Left lobe of liver (tissue), 2 donors: ENCODE results near the gene MSI1. TPM values are rescaled to one million over a fixed set of nuclear protein-coding genes. Genes with fewer than 3 reads are reported as not detected.

Source experiments
- ATAC-seq: fragments of 200-7000 bp; cut with Tn5 transposase; one replicate; pipeline ENCODE4 v1.9.1; 2020; ENCODE audit warnings: mild to moderate bottlenecking, moderate library complexity
- DNase-seq: peaks from one replicate; pipeline ENCODE4 v3.0.0-alpha.2; 2020; ENCODE audit warnings: low spot score
- total RNA-seq: library from RNA; stranded (reverse); gene quantifications from one replicate; pipeline ENCODE4 v1.2.1, GENCODE V29; 2021
- donor health status: DM: no; HTN: no; CAD: no; lungs with moderate emphysema.
- donor health status: DM: no; HTN: yes; CAD: no.

The MSI1 gene
- total RNA-seq, 1 donor from 2014 or later = not detected

GRCh38 chr12:120377611-120378010, 8.6 kb upstream of the MSI1 start:
- DNase-seq = no peak
- no peak for ATAC-seq

GRCh38 chr12:120376934-120377572, 8.1 kb upstream of the MSI1 start:
- ATAC-seq (no peak), DNase-seq (no peak)

GRCh38 chr12:120376416-120376815, 7.5 kb upstream of the MSI1 start:
- ATAC-seq (no peak), DNase-seq (no peak)

GRCh38 chr12:120376009-120376408, 7.0 kb upstream of the MSI1 start:
- ATAC-seq (no peak), DNase-seq (no peak)

GRCh38 chr12:120373683-120374082, 4.7 kb upstream of the MSI1 start:
- DNase-seq (no peak), ATAC-seq (no peak)

GRCh38 chr12:120370343-120371243, 1.6 kb upstream of the MSI1 start:
- ATAC-seq = no peak

GRCh38 chr12:120369603-120370342, 809 bp upstream of the MSI1 start:
- ATAC-seq = no peak

More at GRCh38 chr12:120370343-120371243, 1.6 kb upstream of the MSI1 start:
- DNase-seq = no peak

GRCh38 chr12:120367924-120368788, 808 bp downstream of the MSI1 start:
- no peak for ATAC-seq

More at GRCh38 chr12:120369603-120370342, 809 bp upstream of the MSI1 start:
- DNase-seq = no peak

GRCh38 chr12:120367233-120367923, 1.6 kb downstream of the MSI1 start:
- ATAC-seq (no peak), DNase-seq (no peak)

More at GRCh38 chr12:120367924-120368788, 808 bp downstream of the MSI1 start:
- no peak for DNase-seq

- no peak for DNase-seq
- no peak for ATAC-seq
These were observed 2.1 kb downstream of the MSI1 start for GRCh38 chr12:120366845-120367232.

GRCh38 chr12:120366341-120366705, 2.6 kb downstream of the MSI1 start:
- ATAC-seq = no peak
- no peak for DNase-seq

- DNase-seq (no peak), ATAC-seq (peak; percentile 86)
These were observed 3.2 kb downstream of the MSI1 start for GRCh38 chr12:120365675-120366340.

GRCh38 chr12:120364487-120364886, 4.5 kb downstream of the MSI1 start:
- no peak for DNase-seq

GRCh38 chr12:120363274-120363855, 5.6 kb downstream of the MSI1 start:
- DNase-seq (no peak), ATAC-seq (no peak)

More at GRCh38 chr12:120364487-120364886, 4.5 kb downstream of the MSI1 start:
- ATAC-seq = no peak

GRCh38 chr12:120362516-120363273, 6.3 kb downstream of the MSI1 start:
- ATAC-seq = no peak
- DNase-seq = no peak

- no peak for ATAC-seq
- DNase-seq = no peak
These were observed 7.3 kb downstream of the MSI1 start for GRCh38 chr12:120361506-120362208.

- no peak for ATAC-seq
- DNase-seq = no peak
These were observed 9.8 kb downstream of the MSI1 start for GRCh38 chr12:120359128-120359527.
